ENCODE data around the gene PLEKHO2.
A peak's percentile ranks its signal among the peaks of the same experiment; 100 is the strongest.

Gene PLEKHO2

DNA sequence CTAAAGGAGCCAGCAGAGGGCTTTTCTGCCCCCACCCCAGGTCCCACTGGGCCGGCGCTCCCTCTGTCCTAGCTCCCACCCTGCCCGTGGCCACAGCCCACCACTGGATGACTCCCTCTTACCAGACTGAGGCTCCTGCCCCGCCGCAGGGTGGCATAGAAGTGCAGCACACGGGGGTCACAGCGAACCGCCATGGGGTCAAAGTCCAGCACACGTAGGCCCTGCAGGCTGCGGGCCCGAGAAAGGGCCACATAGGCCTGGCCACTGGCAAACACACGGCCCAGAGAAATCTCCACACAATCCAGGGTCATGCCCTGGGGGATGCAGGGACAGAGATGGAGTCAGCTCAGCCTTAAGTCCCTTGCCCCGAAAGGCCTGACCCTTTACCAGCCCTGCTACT is 25.3 kb upstream of the PLEKHO2 start:
- H3K27ac ChIP-seq: no peak overlapping the region

DNA sequence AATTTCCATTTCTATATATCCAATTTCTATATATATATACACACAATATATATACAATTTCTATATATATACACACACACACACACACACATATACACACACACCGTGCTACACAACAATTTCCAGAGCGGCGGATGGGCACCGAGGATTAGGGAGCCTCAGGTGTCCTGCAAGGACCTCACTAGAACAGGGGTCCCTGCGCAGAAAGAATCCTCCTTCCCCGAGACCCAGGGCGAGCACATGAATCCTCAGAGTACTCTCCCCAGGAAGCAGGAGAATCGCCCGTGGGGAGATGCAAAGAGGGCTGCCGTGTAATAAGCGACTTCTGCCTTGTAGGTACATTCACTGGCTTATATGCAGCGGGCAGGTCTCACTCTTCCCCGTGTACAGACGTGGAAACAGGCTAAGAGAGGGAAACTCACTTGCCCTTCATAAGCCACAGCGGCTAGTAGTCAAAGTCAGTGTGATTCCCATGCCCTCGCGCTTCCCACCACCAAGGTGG is 16.7 kb upstream of the PLEKHO2 start:
- no peak for TF ChIP-seq ZFX (IDR thresholded peaks at IDR 0.05; ENCODE audit: borderline replicate concordance)
- TF ChIP-seq, protein P1, sequence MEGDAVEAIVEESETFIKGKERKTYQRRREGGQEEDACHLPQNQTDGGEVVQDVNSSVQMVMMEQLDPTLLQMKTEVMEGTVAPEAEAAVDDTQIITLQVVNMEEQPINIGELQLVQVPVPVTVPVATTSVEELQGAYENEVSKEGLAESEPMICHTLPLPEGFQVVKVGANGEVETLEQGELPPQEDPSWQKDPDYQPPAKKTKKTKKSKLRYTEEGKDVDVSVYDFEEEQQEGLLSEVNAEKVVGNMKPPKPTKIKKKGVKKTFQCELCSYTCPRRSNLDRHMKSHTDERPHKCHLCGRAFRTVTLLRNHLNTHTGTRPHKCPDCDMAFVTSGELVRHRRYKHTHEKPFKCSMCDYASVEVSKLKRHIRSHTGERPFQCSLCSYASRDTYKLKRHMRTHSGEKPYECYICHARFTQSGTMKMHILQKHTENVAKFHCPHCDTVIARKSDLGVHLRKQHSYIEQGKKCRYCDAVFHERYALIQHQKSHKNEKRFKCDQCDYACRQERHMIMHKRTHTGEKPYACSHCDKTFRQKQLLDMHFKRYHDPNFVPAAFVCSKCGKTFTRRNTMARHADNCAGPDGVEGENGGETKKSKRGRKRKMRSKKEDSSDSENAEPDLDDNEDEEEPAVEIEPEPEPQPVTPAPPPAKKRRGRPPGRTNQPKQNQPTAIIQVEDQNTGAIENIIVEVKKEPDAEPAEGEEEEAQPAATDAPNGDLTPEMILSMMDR (IDR thresholded peaks at IDR 0.05): no peak
- H3K27ac ChIP-seq: peak overlapping the region; percentile 65

More for the DNA sequence above, 25.3 kb upstream of the PLEKHO2 start:
- TF ChIP-seq ZFX (IDR thresholded peaks at IDR 0.05; ENCODE audit: borderline replicate concordance): no peak
- TF ChIP-seq, protein P1 (IDR thresholded peaks at IDR 0.05): no peak

DNA sequence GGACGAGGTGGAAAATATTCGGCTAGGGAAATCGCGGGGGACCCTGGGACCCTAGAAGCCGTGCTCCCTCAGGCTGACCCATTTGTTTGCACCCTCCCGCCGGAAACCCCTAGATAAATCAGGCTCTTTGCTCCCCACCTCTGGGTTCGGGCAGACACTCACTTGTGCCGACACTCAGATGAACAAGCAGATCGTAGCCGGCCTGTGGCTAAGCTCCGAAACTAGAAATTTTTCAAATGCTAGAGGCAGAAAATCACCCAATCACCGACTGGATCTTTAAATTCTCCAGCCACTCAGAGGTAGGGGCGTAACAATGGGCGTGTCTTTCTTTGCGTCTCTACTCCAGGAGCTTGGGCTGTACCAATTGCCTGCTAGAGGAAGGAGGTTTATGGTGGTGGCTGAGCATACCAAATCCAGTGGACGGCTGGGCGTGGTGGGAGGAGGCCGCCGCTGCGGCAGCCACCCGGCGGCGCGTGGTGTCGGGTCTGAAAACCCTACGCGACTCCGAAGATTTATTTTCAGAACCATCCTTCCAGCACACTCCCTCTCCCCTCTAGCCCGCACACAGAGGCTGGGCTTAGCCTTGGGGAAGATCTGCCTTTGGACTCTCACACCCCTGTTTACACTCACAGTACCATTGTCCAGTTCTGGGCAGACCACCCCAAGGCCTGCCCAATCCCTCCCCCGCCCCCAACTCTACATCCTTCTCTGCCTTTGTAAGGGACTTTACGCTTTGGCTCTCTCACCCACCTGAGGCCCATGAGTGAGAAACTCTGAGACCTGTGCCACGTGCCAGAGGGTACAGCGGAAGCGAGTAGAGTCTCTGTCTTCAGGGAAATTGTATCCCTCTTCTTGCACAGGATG is 16.1 kb upstream of the PLEKHO2 start, which contains the start of gene PIF1:
TSS of gene PIF1 (minus strand) at position 217 of the 864 bp plus-strand sequence. CDS start 1,312 bp downstream, outside the sequence.
- peak within 1 kb of the TSS; percentile 65 for H3K27ac ChIP-seq
- TF ChIP-seq ZFX (IDR thresholded peaks at IDR 0.05; ENCODE audit: borderline replicate concordance): no peak
- TF ChIP-seq, protein P1 (IDR thresholded peaks at IDR 0.05): no peak

DNA sequence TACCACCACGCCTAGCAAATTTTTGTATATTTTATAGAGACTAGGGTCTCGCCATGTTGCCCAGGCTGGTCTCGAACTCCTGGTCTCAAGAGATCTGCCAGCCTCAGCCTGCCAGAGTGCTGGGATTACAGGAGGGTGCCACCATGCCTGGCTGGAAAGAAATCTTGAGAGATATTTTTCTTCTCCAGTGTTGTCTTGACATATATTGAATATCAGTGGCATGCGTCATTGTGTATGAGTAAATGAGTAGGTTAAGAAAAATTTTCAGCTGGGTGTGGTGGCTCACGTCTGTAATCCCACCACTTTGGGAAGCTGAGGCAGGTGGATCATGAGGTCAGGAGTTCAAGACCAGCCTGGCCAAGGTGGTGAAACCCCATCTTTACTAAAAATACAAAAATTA is 12.7 kb upstream of the PLEKHO2 start:
- TF ChIP-seq, protein P1 (IDR thresholded peaks at IDR 0.05): no peak
- no peak for TF ChIP-seq ZFX (IDR thresholded peaks at IDR 0.05; ENCODE audit: borderline replicate concordance)
- H3K27ac ChIP-seq: no peak overlapping the region

DNA sequence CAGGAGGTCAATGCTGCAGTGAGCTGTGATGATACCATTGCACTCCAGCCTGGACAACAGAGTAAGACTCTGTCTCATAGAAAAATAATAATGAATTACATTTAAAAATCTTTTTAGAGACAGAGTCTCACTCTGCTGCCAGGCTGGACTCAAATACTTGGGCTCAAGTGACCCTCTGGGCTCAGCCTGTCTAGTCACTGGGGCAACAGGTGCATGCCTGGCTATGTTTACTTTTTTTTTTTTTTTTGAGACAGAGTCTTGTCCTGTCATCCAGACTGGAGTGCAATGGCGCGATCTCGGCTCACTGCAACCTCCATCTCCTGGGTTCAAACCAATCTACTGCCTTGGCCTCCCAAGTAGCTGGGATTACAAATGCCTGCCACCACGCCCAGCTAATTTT is 8.0 kb upstream of the PLEKHO2 start:
- no peak overlapping the region for H3K27ac ChIP-seq
- no peak for TF ChIP-seq ZFX (IDR thresholded peaks at IDR 0.05; ENCODE audit: borderline replicate concordance)
- TF ChIP-seq, protein P1 (IDR thresholded peaks at IDR 0.05): no peak

DNA sequence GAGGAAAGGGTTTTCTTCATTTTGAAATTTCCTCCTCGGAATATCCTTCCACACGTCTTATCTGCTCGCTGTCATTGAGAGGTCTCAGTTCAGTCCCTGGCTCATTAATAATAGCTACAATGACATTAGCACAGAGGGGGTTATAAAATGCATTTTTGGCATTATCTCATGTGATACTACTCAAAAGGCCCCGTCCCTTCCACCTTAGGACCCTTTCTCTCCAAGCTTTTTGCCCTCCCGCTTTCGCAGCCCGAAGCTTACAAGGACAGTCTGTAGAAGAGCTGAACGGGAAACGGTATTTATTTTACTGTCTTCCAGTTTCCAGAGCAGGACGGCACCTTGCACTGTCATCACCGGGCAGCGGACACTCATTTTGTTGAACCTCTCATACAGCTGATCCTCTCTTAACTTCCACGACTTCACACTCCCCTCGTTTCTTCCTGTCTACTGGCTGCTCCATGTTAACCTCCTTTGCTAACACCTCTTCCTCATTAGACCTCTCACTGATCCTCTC is 5.6 kb upstream of the PLEKHO2 start:
- H3K27ac ChIP-seq: peak overlapping the region; percentile 55
- TF ChIP-seq, protein P1 (IDR thresholded peaks at IDR 0.05): peak; percentile 78
- TF ChIP-seq ZFX (IDR thresholded peaks at IDR 0.05; ENCODE audit: borderline replicate concordance): no peak

DNA sequence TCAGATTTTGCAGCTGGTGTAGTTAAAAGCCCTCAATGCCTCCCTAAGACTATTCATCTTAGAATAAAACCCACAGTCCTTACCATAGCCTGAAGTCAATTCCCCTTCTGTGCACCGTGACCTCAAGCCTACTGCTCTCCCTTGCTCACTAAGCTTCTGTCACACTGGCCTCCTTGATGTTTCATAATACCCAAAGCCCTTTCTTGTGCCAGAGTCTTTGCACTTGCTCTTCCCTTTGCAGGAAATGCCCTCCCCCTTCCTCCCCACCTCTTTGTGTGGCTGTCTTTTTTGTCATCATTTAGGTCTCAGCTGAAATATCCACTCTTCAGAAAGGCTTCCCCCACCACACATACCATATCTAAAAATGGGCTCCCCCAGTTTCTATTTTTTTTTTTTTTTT is 4.2 kb upstream of the PLEKHO2 start:
- no peak overlapping the region for H3K27ac ChIP-seq
- TF ChIP-seq, protein P1 (IDR thresholded peaks at IDR 0.05): no peak
- no peak for TF ChIP-seq ZFX (IDR thresholded peaks at IDR 0.05; ENCODE audit: borderline replicate concordance)
